WTC11 (cell line): ENCODE results near the gene PYGB. TPM values are rescaled to one million over a fixed set of nuclear protein-coding genes. Genes with fewer than 3 reads are reported as not detected.

Source experiments
- ATAC-seq: fragments of 200-7000 bp; cut with Tn5 transposase; 2 replicates; pipeline ENCODE4 v1.10.0; 2021; ENCODE audit warnings: mild to moderate bottlenecking, moderate library complexity
- CTCF ChIA-PET: fragments of 300-600 bp; sonication (Branson Sonifier 250); formaldehyde crosslinking; loops from one replicate; lab custom pipeline; 2021; ENCODE audit warnings: antibody characterized with exemption; lab: Charles Lee
- POLR2A ChIA-PET: fragments of 350-600 bp; sonication (Branson Sonifier 250); formaldehyde crosslinking; loops from one replicate; lab custom pipeline; 2021; ENCODE audit warnings: antibody characterized with exemption; lab: Charles Lee
- DNase-seq: peaks from one replicate; pipeline ENCODE4 v3.0.0; 2021; ENCODE audit warnings: low spot score
- H3K27ac Mint-ChIP-seq: 2 replicates; pipeline ENCODE4 v1.8.0; 2021; ENCODE audit warnings: mixed read lengths
- H3K27me3 Mint-ChIP-seq: 2 replicates; pipeline ENCODE4 v1.8.0; 2021; ENCODE audit warnings: low read depth, mild to moderate bottlenecking, moderate library complexity, mixed read lengths
- H3K36me3 Mint-ChIP-seq: 2 replicates; pipeline ENCODE4 v1.8.0; 2021; ENCODE audit warnings: mixed read lengths
- H3K4me1 Mint-ChIP-seq: 2 replicates; pipeline ENCODE4 v1.8.0; 2022; ENCODE audit warnings: mixed read lengths
- H3K4me3 Mint-ChIP-seq: 2 replicates; pipeline ENCODE4 v1.8.0; 2021; ENCODE audit warnings: mild to moderate bottlenecking, moderate library complexity, mixed read lengths
- H3K9me3 Mint-ChIP-seq: 2 replicates; pipeline ENCODE4 v1.8.0; 2021; ENCODE audit warnings: mixed read lengths
- ATF2 ChIP-seq: sonication (generic); formaldehyde crosslinking; IDR thresholded peaks from 2 replicates; pipeline ENCODE4 v1.8.1; 2022; ENCODE audit warnings: low read depth, missing genetic modification reagents, borderline replicate concordance
- ATF6 ChIP-seq: sonication (generic); formaldehyde crosslinking; IDR thresholded peaks from 2 replicates; pipeline ENCODE4 v1.8.1; 2023; ENCODE audit warnings: mild to moderate bottlenecking, missing genetic modification reagents
- CBFB ChIP-seq: sonication (generic); formaldehyde crosslinking; IDR thresholded peaks from 2 replicates; pipeline ENCODE4 v1.8.1; 2022; ENCODE audit warnings: mild to moderate bottlenecking, low read depth, missing genetic modification reagents
- CREB1 ChIP-seq: sonication (generic); formaldehyde crosslinking; IDR thresholded peaks from 2 replicates; pipeline ENCODE4 v1.8.0; 2023; ENCODE audit warnings: mild to moderate bottlenecking, missing genetic modification reagents
- CREM ChIP-seq: sonication (generic); formaldehyde crosslinking; IDR thresholded peaks from 2 replicates; pipeline ENCODE4 v1.8.1; 2022; ENCODE audit warnings: mild to moderate bottlenecking, missing genetic modification reagents, moderate library complexity
- EMX1 ChIP-seq: fragments of 250-450 bp; sonication (Bioruptor Pico); IDR thresholded peaks from 2 replicates; pipeline ENCODE4 v1.8.0; 2021; ENCODE audit warnings: mild to moderate bottlenecking
- FOXP1 ChIP-seq: sonication (generic); formaldehyde crosslinking; IDR thresholded peaks from 2 replicates; pipeline ENCODE4 v1.8.0; 2022; ENCODE audit warnings: missing genetic modification reagents, mild to moderate bottlenecking, moderate library complexity, borderline replicate concordance
- GTF2I ChIP-seq: fragments of 250-450 bp; sonication (Bioruptor Pico); conservative IDR thresholded peaks from 2 replicates; pipeline ENCODE4 v1.4.0; 2021; ENCODE audit warnings: mild to moderate bottlenecking
- JAZF1 ChIP-seq: fragments of 250-450 bp; sonication (Bioruptor Pico); IDR thresholded peaks from 2 replicates; pipeline ENCODE4 v1.9.0; 2021; ENCODE audit warnings: moderate library complexity, mild to moderate bottlenecking, inconsistent platforms
- JUN ChIP-seq: sonication (generic); formaldehyde crosslinking; IDR thresholded peaks from 2 replicates; pipeline ENCODE4 v1.8.0; 2023; ENCODE audit warnings: mild to moderate bottlenecking, missing genetic modification reagents
- NFE2L1 ChIP-seq: sonication (generic); formaldehyde crosslinking; IDR thresholded peaks from 2 replicates; pipeline ENCODE4 v1.8.1; 2023; ENCODE audit warnings: missing genetic modification reagents
- NR1H2 ChIP-seq: sonication (generic); formaldehyde crosslinking; IDR thresholded peaks from 2 replicates; pipeline ENCODE4 v1.9.0; 2021; ENCODE audit warnings: mild to moderate bottlenecking, moderate library complexity, missing genetic modification reagents
- NR2C2 ChIP-seq: sonication (generic); formaldehyde crosslinking; IDR thresholded peaks from 2 replicates; pipeline ENCODE4 v1.8.0; 2022; ENCODE audit warnings: mild to moderate bottlenecking, missing genetic modification reagents
- OVOL2 ChIP-seq: fragments of 250-450 bp; sonication (Bioruptor Pico); IDR thresholded peaks from 2 replicates; pipeline ENCODE4 v1.9.0; 2021; ENCODE audit warnings: mild to moderate bottlenecking, borderline replicate concordance
- PREB ChIP-seq: sonication (generic); formaldehyde crosslinking; IDR thresholded peaks from 2 replicates; pipeline ENCODE4 v1.8.1; 2022; ENCODE audit warnings: mild to moderate bottlenecking, missing genetic modification reagents, moderate library complexity, borderline replicate concordance
- RORB ChIP-seq: fragments of 250-450 bp; sonication (Bioruptor Pico); IDR thresholded peaks from 2 replicates; pipeline ENCODE4 v1.9.0; 2021; ENCODE audit warnings: mild to moderate bottlenecking
- SMAD3 ChIP-seq: sonication (generic); formaldehyde crosslinking; IDR thresholded peaks from 2 replicates; pipeline ENCODE4 v1.8.0; 2022; ENCODE audit warnings: missing genetic modification reagents, mild to moderate bottlenecking, borderline replicate concordance
- USF1 ChIP-seq: sonication (generic); formaldehyde crosslinking; IDR thresholded peaks from 2 replicates; pipeline ENCODE4 v1.8.0; 2022; ENCODE audit warnings: mild to moderate bottlenecking, missing genetic modification reagents
- USF2 ChIP-seq: sonication (generic); formaldehyde crosslinking; IDR thresholded peaks from 2 replicates; pipeline ENCODE4 v1.8.1; 2023; ENCODE audit warnings: mild to moderate bottlenecking, missing genetic modification reagents, moderate library complexity
- ZNF121 ChIP-seq: sonication (generic); formaldehyde crosslinking; IDR thresholded peaks from 2 replicates; pipeline ENCODE4 v1.8.0; 2023; ENCODE audit warnings: missing genetic modification reagents
- ZNF219 ChIP-seq: sonication (generic); formaldehyde crosslinking; IDR thresholded peaks from 2 replicates; pipeline ENCODE4 v1.8.0; 2023; ENCODE audit warnings: missing genetic modification reagents, mild to moderate bottlenecking, borderline replicate concordance
- total RNA-seq: library from RNA; stranded (reverse); gene quantifications from 3 replicates; pipeline ENCODE4 v1.2.3, GENCODE V29; 2021
- TF ChIP-seq, protein P1 (sequence below): sonication (generic); formaldehyde crosslinking; IDR thresholded peaks from 2 replicates; pipeline ENCODE4 v1.8.0; 2022; ENCODE audit warnings: mild to moderate bottlenecking, missing genetic modification reagents
- TF ChIP-seq, protein P2 (sequence below): sonication (generic); formaldehyde crosslinking; IDR thresholded peaks from 2 replicates; pipeline ENCODE4 v1.8.1; 2023; ENCODE audit warnings: mild to moderate bottlenecking, moderate library complexity, missing genetic modification reagents

The PYGB gene
- total RNA-seq, 1 experiment from 2014 or later: 48.5 TPM

- CTCF ChIA-PET: interaction anchor here (1.0 to 2.2 kb wide), 3 partner anchors 20 to 123 kb away, joined by 3 to 6 read pairs (median 6); no protein-coding TSS in a partner anchor
- H3K9me3 Mint-ChIP-seq: no peaks in the 10 kb centered on the region
Observed at GRCh38 chr20:25275813-25276532, 28.1 kb downstream of the PYGB start.

DNA sequence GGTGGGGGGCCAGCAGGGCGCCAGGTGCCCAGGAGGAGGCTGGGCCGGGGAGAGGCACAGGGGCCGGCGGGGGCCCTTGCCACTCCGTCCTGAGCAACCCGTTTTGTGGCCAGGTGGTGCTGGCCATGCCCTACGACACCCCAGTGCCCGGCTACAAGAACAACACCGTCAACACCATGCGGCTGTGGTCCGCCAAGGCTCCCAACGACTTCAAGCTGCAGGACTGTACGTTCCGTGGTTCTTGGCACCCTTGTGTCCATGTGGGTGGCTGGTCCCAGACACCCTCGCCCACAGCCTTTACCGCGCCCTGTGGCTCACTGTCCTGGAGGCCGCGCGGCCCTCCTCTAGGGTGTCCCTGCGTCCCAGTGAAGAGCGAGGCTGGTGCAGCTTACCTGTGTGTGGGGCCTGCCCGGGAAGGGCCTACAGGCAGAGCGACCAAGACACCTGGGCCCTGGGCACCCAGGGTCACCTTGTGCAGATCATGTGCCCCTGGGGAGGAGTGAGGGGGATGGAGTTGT lies 28.7 kb downstream of the PYGB start:
- H3K9me3 Mint-ChIP-seq: no peaks in the 10 kb centered on the region
- ChIA-PET POLR2A (no interaction called here), CTCF (interaction anchor here (2.2 kb wide), 1 partner anchor 123 kb away, joined by 6 read pairs; no protein-coding TSS in a partner anchor)
- no peaks in the 10 kb centered on the region for H3K27me3 Mint-ChIP-seq
- no peak overlapping the region for H3K4me3 Mint-ChIP-seq
- DNase-seq (peak; percentile 4), ATAC-seq (no peak)
- H3K4me1 Mint-ChIP-seq: no peaks in the 10 kb centered on the region
- peaks cover 29% of the 10 kb centered on the region for H3K36me3 Mint-ChIP-seq
- H3K27ac Mint-ChIP-seq: no peak overlapping the region
- TF ChIP-seq USF2 (CRISPR knock-in tag) (no peak), CBFB (CRISPR knock-in tag) (no peak), GTF2I (CRISPR knock-in tag) (no peak), ZNF219 (CRISPR knock-in tag) (no peak), NR2C2 (CRISPR knock-in tag) (no peak), USF1 (CRISPR knock-in tag) (no peak), CREM (CRISPR knock-in tag) (no peak), FOXP1 (CRISPR knock-in tag) (no peak), JUN (no peak), EMX1 (no peak)

More at GRCh38 chr20:25275813-25276532, 28.1 kb downstream of the PYGB start:
- Mint-ChIP-seq H3K27ac (peak overlapping the region; percentile 77; the same call in 1 of the 2 replicates), H3K4me3 (no peak overlapping the region), H3K4me1 (no peaks in the 10 kb centered on the region), H3K27me3 (no peaks in the 10 kb centered on the region), H3K36me3 (peaks cover 33% of the 10 kb centered on the region)
- TF ChIP-seq RORB (CRISPR knock-in tag) (no peak), EMX1 (no peak), PREB (CRISPR knock-in tag) (no peak), GTF2I (CRISPR knock-in tag) (no peak), CREB1 (CRISPR knock-in tag) (no peak), ATF2 (CRISPR knock-in tag) (no peak), NFE2L1 (CRISPR knock-in tag) (no peak), JAZF1 (CRISPR knock-in tag) (no peak), NR1H2 (CRISPR knock-in tag) (no peak), OVOL2 (CRISPR knock-in tag) (no peak), ZNF121 (no peak), ATF6 (no peak), CBFB (CRISPR knock-in tag) (no peak), SMAD3 (CRISPR knock-in tag) (no peak)
- TF ChIP-seq, protein P1, sequence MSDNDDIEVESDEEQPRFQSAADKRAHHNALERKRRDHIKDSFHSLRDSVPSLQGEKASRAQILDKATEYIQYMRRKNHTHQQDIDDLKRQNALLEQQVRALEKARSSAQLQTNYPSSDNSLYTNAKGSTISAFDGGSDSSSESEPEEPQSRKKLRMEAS (CRISPR knock-in tag): no peak
- TF ChIP-seq, protein P2, sequence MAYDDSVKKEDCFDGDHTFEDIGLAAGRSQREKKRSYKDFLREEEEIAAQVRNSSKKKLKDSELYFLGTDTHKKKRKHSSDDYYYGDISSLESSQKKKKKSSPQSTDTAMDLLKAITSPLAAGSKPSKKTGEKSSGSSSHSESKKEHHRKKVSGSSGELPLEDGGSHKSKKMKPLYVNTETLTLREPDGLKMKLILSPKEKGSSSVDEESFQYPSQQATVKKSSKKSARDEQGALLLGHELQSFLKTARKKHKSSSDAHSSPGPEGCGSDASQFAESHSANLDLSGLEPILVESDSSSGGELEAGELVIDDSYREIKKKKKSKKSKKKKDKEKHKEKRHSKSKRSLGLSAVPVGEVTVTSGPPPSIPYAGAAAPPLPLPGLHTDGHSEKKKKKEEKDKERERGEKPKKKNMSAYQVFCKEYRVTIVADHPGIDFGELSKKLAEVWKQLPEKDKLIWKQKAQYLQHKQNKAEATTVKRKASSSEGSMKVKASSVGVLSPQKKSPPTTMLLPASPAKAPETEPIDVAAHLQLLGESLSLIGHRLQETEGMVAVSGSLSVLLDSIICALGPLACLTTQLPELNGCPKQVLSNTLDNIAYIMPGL (CRISPR knock-in tag): no peak
- POLR2A ChIA-PET: no interaction called here
- DNase-seq (peak; percentile 9), ATAC-seq (no peak)
